ENCODE data around the gene FBXO10. TPM values are rescaled to one million over a fixed set of nuclear protein-coding genes. Genes with fewer than 3 reads are reported as not detected.

FBXO10 gene
- total and polyA plus RNA-seq, 10 of the 15 experiments (the other 5 are each of a cell fraction or from before 2014, with no cell fraction given) = 1.6 to 17.2 (median 9.6) TPM

DNA sequence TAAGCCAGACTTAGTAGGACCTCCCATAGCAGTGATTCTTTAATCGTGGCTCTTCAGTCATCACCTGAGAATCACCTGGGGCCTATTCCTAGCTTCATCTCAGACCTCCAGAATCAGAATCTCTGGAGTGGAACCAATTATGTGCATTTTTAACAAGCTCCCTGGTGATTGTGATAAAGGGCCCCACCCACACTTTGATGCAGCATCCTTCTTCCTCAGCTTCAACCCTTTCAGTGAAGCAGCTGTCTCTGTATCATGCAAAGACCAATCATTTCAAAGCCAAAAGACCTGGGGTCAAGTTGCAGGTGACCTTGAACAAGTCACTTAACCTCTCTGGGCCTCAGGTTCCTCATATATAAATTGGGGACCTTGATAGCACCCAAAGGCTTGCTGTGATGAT, 17.1 kb downstream of the FBXO10 start:
- H3K27ac ChIP-seq (ENCODE audit: control insufficient read depth, insufficient read depth) = no peak overlapping the region
- peaks cover 9% of the 10 kb centered on the region; the same call in 2 of the 3 replicates for H3K9me3 ChIP-seq (replicated peaks; ENCODE audit: control insufficient read depth, insufficient read depth, low read length)
- no peaks in the 10 kb centered on the region; the same call in 1 of the 2 replicates for H3K79me2 ChIP-seq (ENCODE audit: control insufficient read depth, insufficient read depth, low read length)
- ChIA-PET POLR2A (interaction anchor here (0.5 kb wide), 1 partner anchor 194 kb away, joined by 3 read pairs; no protein-coding TSS in a partner anchor), CTCF (interaction anchor here (2.0 kb wide), 1 partner anchor 12 kb away, joined by 7 read pairs; no protein-coding TSS in a partner anchor), RAD21 (ENCODE audit: unreplicated experiment) (interaction anchor here (0.7 kb wide), 1 partner anchor 658 kb away, joined by 3 read pairs; no protein-coding TSS in a partner anchor), SMC1A (ENCODE audit: uncharacterized antibody, unreplicated experiment) (interaction anchor here (0.8 to 1.4 kb wide), 2 partner anchors 12 to 25 kb away, joined by 3 to 4 read pairs; no protein-coding TSS in a partner anchor)
- no peaks in the 10 kb centered on the region; a peak in 1 of 4 replicates for H3K36me3 ChIP-seq (ENCODE audit: control insufficient read depth in 2 of 2, insufficient read depth in 2 of 2, low read length in 1 of 2)
- no peaks in the 10 kb centered on the region for H3K27me3 ChIP-seq (replicated peaks in 1 of 2; ENCODE audit: control insufficient read depth in 2 of 2, insufficient read depth in 2 of 2, low read length in 1 of 2)
- no TSS peak for BruUV-seq (replicated peaks)
- FAIRE-seq (no peak), ATAC-seq (no peak), DNase-seq (ENCODE audit: low read depth, low spot score) (no peak)
- H4K20me1 ChIP-seq (ENCODE audit: control insufficient read depth, insufficient read depth) = no peaks in the 10 kb centered on the region
- H3K4me1 ChIP-seq (ENCODE audit: control insufficient read depth, insufficient read depth, low read length) = peaks cover 9% of the 10 kb centered on the region
- no peak overlapping the region for H3K4me3 ChIP-seq
- in situ Hi-C loops (cut with MboI) (no loop called here), intact Hi-C loops (cut with micrococcal nuclease; ENCODE audit: unreplicated experiment) (loop anchor here (10.0 kb wide), 1 partner anchor 56 kb away; no protein-coding TSS in a partner anchor)
- TF ChIP-seq, protein P1, sequence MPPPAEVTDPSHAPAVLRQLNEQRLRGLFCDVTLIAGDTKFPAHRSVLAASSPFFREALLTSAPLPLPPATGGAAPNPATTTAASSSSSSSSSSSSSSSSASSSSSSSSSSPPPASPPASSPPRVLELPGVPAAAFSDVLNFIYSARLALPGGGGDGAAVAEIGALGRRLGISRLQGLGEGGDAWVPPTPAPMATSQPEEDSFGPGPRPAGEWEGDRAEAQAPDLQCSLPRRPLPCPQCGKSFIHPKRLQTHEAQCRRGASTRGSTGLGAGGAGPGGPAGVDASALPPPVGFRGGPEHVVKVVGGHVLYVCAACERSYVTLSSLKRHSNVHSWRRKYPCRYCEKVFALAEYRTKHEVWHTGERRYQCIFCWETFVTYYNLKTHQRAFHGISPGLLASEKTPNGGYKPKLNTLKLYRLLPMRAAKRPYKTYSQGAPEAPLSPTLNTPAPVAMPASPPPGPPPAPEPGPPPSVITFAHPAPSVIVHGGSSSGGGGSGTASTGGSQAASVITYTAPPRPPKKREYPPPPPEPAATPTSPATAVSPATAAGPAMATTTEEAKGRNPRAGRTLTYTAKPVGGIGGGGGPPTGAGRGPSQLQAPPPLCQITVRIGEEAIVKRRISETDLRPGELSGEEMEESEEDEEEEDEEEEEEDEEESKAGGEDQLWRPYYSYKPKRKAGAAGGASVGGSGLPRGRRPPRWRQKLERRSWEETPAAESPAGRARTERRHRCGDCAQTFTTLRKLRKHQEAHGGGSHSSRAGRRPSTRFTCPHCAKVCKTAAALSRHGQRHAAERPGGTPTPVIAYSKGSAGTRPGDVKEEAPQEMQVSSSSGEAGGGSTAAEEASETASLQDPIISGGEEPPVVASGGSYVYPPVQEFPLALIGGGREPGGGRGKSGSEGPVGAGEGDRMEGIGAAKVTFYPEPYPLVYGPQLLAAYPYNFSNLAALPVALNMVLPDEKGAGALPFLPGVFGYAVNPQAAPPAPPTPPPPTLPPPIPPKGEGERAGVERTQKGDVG (CRISPR knock-in tag; IDR thresholded peaks at IDR 0.05) = no peak
- 100% methylated on average over 1 of the region's 1 CpG for WGBS (ENCODE audit: insufficient coverage, insufficient replicate concordance, low lambda C conversion rate, missing lambda C conversion rate)
- no peak overlapping the region for H3K9ac ChIP-seq (ENCODE audit: control insufficient read depth, insufficient read depth, low read length)
- H2AFZ ChIP-seq (ENCODE audit: control insufficient read depth, low read depth, low read length) = no peak overlapping the region
- H3K4me2 ChIP-seq (ENCODE audit: control insufficient read depth, insufficient read depth) = no peak overlapping the region

DNA sequence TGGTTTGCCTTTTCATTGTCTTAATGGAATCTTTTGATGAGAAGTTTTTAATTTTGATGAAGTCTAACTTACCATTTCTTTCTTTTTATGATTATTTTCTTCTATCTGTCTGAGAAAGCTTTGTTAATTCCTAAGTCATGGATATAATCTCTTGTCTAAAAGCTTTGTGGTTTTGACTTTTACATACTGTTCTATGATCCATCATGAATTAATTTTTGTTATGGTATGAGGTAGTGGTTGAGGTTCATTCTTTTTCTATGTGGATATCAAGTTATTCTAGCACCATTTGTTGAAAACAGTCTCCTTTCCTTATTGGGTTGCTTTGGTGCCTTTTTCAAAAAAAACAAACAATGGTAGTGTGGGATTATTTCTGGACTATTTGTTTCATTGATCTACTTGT, 20.4 kb downstream of the FBXO10 start:
- Histone ChIP-seq H4K20me1 (ENCODE audit: control insufficient read depth, insufficient read depth) (no peaks in the 10 kb centered on the region), H2AFZ (ENCODE audit: control insufficient read depth, low read depth, low read length) (no peak overlapping the region), H3K9ac (ENCODE audit: control insufficient read depth, insufficient read depth, low read length) (no peak overlapping the region), H3K4me3 (no peak overlapping the region), H3K36me3 (ENCODE audit: control insufficient read depth in 2 of 2, insufficient read depth in 2 of 2, low read length in 1 of 2) (no peaks in the 10 kb centered on the region; a peak in 1 of 4 replicates), H3K4me1 (ENCODE audit: control insufficient read depth, insufficient read depth, low read length) (no peaks in the 10 kb centered on the region), H3K79me2 (ENCODE audit: control insufficient read depth, insufficient read depth, low read length) (no peaks in the 10 kb centered on the region), H3K9me3 (replicated peaks; ENCODE audit: control insufficient read depth, insufficient read depth, low read length) (no peaks in the 10 kb centered on the region), H3K27me3 (replicated peaks in 1 of 2; ENCODE audit: control insufficient read depth in 2 of 2, insufficient read depth in 2 of 2, low read length in 1 of 2) (no peaks in the 10 kb centered on the region), H3K27ac (ENCODE audit: control insufficient read depth, insufficient read depth) (no peak overlapping the region), H3K4me2 (ENCODE audit: control insufficient read depth, insufficient read depth) (no peak overlapping the region)
- TF ChIP-seq ELK1 (IDR thresholded peaks at IDR 0.05; ENCODE audit: low read depth, low read length) (no peak), PKNOX1 (IDR thresholded peaks at IDR 0.05) (no peak), SREBF1 (IDR thresholded peaks at IDR 0.05; ENCODE audit: low read length) (no peak), EED (IDR thresholded peaks at IDR 0.05; ENCODE audit: low read depth) (no peak), IKZF1 (conservative IDR thresholded peaks at IDR 0.05) (no peak), SRF (IDR thresholded peaks at IDR 0.05; ENCODE audit: low read depth in 2 of 2, low read length in 2 of 2) (no peak), RB1 (IDR thresholded peaks at IDR 0.05; ENCODE audit: borderline replicate concordance) (no peak)
- ATAC-seq = no peak
- ChIA-PET POLR2A (no interaction called here), RAD21 (ENCODE audit: unreplicated experiment) (interaction anchor here (1.1 kb wide), 1 partner anchor 9 kb away, joined by 3 read pairs; no protein-coding TSS in a partner anchor), SMC1A (ENCODE audit: uncharacterized antibody, unreplicated experiment) (interaction anchor here (0.9 kb wide), 1 partner anchor 18 kb away, joined by 3 read pairs; no protein-coding TSS in a partner anchor), CTCF (interaction anchor here (0.6 kb wide), 1 partner anchor 22 kb away, joined by 3 read pairs; no protein-coding TSS in a partner anchor)
- FAIRE-seq = no peak
- DNase-seq (ENCODE audit: low read depth, low spot score) = no peak
- no TSS peak for BruUV-seq (replicated peaks)
- intact Hi-C loops (cut with micrococcal nuclease; ENCODE audit: unreplicated experiment) = loop anchor here (10.0 kb wide), 1 partner anchor 59 kb away; no protein-coding TSS in a partner anchor
- in situ Hi-C loops (cut with MboI) = no loop called here
